Stimulated activated CD8-positive, alpha-beta memory T cell treated with anti-CD3 and anti-CD28 coated beads, Interleukin-2, amount 100 ng/mL, for 48 hours (primary cell): ENCODE measurements around the gene PPT1.
"Not testable (repeated sequence)": the region's sequence is repeated elsewhere in the genome, so short reads cannot be mapped to it uniquely, and the experiment has no call there.

Experiments
- DNase-seq, 2 donors: peaks; one replicate each; pipeline ENCODE4 v3.0.0-alpha.2; 2020; ENCODE audit warnings: low read depth in 2 of 2

The PPT1 gene

DNA sequence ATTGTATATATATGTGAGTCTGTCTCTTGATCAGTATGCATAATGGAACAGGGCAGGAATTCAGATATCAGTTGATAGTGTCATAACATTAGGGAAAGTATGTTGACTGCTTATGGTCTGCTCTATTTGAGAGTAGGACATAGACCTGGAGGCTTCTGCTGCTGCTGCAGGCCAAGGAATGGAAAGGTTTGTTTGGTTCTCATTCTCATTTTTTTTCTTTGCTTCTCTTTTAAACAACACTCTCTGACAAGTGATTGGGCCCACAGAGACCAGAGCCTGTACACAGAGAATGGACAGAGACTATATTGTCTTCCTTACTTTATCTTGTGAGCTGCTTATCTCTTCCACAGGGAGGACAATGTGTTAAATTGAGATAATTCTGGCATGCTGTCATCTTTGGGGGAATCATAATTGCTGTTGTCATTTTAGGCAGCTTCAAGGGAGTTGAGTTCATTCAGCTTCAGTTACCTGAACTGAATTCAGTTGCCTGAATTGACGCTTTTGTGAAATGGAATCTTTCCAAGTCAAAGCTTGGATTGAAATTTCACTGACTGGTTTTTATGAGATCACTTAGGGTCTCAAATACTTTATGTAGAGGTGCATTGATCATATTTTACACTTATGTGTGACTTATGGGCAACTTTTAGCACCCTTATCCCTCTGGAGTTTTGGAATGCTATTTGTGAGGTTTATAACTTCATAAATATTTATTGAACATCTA is 39.6 kb downstream of the PPT1 start:
- no peak for DNase-seq

GRCh38 chr1:40056519-40057309 is 40.3 kb downstream of the PPT1 start:
- DNase-seq, result no peak

DNA sequence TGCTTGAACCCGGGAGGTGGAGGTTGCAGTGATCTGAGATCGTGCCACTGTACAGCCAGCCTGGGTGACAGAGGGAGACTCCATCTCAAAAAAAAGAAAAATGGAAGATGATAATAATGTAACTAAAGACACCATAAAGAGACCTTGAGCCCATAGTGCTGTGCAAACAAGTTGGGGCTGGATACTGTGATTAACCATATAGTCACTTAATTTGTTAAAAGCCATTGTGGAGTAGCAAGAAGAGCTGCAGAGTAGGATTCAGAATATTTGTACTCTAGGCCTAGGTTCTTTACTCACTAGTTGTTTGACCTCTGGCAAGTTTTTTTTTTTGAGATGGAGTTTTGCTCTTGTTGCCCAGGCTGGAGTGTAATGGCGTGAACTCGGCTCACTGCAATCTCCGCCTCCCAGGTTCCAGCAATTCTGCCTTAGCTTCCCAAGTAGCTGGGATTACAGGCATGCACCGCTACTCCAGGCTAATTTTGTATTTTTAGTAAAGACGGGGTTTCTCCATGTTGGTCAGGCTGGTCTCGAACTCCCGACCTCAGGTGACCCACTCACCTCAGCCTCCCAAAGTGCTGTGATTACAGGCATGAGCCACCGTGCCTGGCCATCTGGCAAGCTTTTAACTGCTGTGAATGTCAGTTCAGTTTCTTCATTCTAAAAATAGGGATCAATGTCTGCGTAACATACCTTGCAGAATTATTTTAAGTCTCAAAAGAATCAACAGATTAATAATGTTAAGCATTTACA is 43.7 kb downstream of the PPT1 start:
- DNase-seq, result no peak

DNA sequence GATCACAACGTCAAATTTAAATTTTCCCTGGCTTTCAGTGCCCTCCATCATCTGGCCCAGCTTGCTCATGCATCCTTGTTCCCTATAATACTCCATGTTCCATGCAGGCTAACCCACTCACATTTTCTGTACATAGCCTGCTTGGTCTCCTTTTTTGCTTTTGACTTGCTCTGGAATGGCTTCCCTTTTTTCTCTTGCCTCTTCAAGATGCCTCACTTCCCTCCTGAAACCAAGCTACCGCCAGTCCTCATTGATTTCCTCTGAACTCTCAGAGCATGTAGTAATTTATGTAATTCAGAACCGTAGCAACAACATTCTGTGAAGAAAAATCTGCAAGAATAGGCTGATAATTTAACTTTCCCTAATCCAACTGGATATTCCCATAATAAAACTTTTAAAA is 46.2 kb downstream of the PPT1 start:
- no peak for DNase-seq

DNA sequence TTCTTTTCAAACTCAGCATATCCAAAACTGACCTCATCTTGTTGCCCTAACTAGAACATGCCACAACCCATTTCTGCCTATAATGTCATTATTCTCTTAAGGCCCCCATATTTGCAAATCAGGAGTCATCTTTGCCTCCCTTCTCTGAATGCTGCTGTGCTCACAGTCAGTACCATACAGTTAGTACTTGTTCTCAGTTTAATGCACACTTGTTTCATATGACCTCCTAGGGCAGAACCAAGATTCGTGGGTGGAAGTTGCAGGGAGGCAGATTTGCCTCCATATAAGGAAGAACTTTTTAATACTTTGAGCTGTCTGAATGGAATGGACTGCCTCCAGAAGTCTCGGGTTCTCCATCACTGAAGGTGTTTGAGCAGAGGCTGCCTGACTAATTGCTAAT is 47.3 kb downstream of the PPT1 start:
- no peak for DNase-seq

DNA sequence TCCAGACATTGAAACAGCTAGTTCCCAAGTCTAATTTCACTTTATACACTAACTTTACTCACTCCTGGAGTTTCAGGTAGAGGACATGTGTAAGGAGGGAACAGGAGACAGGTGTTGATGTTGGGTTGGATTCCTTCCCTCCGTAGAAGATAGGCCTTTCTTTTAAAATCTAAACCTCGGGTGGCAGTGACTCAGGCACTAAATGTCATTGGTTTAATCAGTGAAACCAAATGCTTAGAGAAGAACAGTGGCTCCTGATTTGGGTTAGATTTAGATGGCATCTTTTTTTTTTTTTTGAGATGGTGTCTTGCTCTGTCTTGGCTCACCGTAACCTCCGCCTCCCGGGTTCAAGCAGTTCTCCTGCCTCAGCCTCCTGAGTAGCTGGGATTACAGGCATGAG is 49.3 kb downstream of the PPT1 start:
- DNase-seq, result no peak

- DNase-seq, result no peak
Measured at GRCh38 chr1:40047276-40047675, 49.8 kb downstream of the PPT1 start.

- no peak for DNase-seq
Measured at GRCh38 chr1:40045766-40046165, 51.3 kb downstream of the PPT1 start.

DNA sequence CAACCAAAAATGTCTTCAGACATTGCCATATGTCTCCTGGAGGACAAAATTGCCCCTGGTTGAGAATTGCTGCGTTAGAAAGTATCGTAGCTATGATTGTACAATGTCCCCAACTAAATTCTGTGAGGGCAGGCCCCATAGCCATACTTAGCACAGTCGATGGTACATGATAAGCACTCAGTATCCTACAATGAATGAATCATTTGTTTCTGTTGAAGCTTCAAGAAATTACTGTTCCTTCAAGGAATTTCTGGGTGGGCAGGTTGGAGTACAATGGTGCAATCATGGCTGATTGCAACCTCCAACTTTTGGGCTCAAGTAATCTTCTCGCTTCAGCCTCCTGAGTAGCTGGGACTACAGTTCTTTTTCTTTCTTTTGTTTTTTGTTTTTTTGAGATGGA is 51.9 kb downstream of the PPT1 start:
- no peak for DNase-seq

DNA sequence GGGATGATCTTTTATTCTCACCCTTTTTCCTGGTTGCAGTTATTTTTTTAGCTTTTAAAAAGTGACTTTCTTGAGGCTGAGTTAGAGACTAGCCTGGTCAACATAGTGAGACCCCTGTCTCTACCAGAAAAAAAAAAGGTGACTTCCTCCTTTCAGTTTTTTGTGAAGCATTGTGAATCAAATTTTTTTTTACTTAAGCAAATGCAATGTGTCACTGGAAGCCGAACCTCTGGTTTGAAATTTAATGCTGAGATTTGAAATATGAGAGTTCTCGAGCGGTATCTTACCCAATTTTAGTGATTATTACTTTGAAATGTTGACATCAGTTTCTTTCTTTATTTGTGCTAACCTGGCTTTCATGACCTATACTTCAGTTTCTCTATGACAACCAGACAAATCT is 52.9 kb downstream of the PPT1 start:
- no peak for DNase-seq

DNA sequence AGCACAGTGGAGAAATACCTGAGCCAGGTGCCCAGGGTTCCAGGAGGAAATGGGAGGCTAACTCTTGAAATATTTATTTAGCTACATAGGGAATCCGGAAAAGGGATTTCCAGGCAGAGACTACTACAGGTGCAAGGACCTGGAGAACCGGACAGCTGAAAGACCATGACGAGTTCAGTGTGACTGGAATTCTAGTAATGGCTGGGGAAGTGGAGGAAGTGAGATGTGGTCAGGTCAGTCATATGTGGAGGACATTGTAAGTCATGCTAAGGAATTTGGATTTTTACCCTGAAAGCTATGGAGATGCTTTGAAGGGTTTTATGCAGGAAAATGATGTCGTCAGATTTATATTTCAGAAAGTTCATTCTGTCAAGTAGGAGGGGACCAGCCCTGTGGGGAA is 54.7 kb downstream of the PPT1 start:
- DNase-seq, result no peak

DNA sequence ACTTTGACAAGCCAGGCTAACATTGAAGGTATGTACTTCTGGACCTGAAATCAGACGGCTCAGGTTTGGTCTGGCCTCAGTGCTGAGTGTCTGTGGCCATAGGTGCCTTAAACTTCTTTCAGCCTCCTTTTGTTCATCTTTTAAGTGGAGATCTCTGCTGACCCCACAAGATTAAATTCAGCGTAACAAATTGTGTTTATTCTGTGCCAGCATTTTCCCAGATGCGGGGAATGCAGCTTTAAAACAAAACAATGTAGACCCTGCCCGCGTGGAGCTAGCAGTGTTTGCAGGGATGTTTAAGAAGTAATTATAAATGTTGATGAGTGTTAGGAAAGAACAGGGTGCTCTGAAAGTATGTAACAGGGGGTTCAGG is 55.6 kb downstream of the PPT1 start:
- DNase-seq, result no peak

DNA sequence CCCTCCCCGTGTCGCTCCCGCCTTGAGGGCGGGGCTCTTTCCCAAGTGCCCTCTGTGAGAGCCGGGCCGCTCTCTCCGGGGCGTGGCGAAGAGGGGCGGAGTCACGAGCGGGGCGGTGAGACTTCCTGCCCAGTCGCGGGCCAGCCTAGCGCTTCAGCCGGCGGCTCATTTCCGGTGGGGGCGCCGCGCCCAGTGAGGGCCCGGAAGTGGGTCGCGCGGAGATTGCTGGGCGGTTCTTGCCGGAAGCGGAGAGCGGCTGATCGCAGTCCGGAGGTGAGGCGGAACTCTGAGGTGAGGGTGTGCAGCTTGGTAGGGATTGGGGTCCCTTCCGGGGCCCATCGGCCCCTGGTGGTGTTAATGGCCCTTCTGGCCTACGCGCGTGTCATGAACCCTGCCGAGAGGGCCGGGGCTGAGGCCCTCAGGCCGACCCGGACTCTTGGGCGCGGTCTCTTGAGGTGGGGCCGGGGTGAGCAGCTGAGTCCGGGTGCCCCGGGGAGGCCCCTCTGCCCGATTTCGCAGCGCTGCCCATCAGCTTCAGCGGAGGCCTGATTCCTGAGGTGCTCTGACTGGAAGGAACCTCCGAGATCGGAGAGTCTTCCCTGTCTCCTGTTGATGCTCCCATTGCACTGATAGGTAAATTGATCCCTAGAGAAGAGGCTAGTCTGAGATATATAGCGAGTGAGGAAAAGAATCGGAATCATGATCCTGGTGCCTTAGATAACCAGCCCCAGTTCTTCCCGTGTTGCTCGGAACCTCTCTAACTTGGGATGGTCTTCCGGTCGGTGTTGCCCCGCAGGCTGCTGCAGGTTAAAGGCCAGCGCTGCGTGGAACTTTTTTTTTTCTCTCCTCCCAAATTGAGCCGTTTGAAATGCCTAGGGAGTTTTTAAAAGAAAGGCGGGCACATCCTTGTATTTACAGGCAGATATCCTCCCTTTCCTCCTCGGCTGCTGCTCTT is 56.3 kb downstream of the PPT1 start, which contains the start of gene CAP1:
TSS of gene CAP1 (plus strand) at position 219 of the 955 bp plus-strand sequence. CDS start 18,618 bp downstream, outside the sequence.
- peak; percentile 100 for DNase-seq

- DNase-seq, result peak; percentile 77 to 78
Measured at GRCh38 chr1:40039757-40040510, 57.1 kb downstream of the PPT1 start.

DNA sequence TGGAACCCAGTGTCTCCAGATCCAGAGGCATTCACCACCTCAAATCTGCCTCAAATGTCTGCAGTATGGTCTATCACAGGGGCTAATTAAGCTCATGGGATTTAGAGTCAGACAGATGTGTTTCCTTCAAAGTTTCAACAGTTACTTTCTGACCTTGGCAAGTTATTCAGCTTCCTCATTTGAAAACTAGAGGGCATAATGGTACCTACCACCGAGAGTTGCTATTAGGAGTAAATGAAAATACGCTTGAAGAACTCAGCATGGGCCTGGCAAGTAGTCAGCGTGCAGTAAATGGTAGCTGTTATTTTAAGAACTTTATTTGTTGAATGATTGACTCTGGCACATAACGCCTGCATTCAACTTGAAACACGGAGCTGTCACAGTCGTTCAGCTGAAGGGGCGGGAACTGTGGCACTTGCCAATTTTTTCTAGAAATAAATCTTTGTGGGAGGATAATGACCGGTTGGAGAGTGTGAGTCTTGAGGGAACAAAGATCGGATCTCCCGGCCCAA is 57.8 kb downstream of the PPT1 start:
- DNase-seq, result no peak

- DNase-seq, result no peak
Measured at GRCh38 chr1:40038697-40039096, 58.4 kb downstream of the PPT1 start.

DNA sequence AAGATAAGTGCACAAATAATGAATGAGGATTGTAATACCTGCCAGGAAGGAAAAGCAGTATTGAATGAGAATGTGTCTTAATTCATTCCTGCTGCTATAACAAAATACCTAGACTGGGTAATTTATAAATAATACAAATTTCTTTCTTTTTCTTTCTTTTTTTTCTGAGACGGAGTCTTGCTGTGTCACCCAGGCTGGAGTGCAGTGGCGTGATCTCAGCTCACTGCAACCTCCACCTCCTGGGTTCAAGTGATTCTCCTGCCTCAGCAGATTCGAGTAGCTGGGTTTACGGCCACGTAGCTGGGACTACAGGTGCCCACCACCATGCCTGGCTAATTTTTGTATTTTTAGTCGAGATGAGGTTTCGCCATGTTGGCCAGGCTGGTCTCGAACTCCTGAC is 59.8 kb downstream of the PPT1 start:
- DNase-seq, result not testable (repeated sequence)

DNA sequence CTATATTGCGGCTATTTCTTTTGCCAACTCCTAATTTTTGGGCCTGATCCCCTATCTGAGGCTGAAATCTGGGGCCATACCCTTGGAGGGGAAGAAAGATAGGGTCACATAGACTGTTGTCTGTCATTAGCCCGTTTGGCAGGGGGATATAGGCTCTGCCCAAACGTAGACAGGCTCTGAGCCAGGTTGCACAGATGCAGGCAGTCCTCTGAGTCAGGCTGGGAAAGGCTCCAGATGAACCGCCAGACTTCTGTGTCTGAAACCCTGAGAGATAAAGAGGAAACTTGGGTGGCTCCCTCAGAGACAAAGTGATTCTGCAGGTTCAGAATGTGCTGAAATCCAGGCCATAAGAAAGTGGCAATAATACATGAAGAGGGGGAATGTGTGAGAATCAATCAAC is 60.5 kb downstream of the PPT1 start:
- DNase-seq, result no peak

GRCh38 chr1:40034869-40035268 is 62.2 kb downstream of the PPT1 start:
- DNase-seq, result no peak

DNA sequence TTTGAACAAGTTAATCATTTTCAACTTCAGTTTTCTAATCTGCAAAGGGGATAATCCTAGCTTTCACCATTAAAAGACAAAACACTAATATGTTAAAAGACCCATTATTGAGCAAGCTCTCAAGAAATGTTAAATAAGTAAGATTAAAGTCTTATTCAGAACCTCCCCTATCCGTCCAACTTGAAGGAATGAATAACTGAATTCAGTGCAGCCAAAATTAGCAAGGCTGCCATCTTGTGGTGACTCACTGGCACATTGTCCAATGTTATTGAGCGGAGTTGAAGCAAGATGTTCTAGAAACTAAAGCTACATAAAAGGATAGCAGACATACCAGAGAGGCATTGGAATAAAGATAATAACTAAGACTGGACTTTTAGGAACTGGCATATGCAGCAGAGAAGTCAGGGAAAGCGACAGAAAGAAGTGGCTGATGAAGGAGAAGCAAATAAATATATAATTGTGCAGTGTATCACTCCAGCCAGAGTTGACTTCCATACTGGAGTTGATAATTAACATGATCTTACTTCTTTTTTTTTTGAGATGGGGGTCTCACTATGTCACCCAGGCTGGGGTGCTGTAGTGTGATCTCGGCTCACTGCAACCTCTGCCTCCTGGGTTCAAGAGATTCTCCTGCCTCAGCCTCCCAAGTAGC is 64.7 kb downstream of the PPT1 start:
- no peak for DNase-seq
